ENCODE measurements around the gene DNAJC16.
"Not testable (repeated sequence)": the region's sequence is repeated elsewhere in the genome, so short reads cannot be mapped to it uniquely, and the experiment has no call there.

Gene DNAJC16

GRCh38 chr1:15592285-15592684 is 65.6 kb downstream of the DNAJC16 start:
- no peak for DNase-seq

GRCh38 chr1:15595809-15596617 is 69.4 kb downstream of the DNAJC16 start:
- no peak for DNase-seq

GRCh38 chr1:15598436-15598835 is 71.8 kb downstream of the DNAJC16 start:
- DNase-seq: no peak

- peak; percentile 79 to 83 for DNase-seq
These were observed 76.7 kb downstream of the DNAJC16 start for GRCh38 chr1:15603050-15603965.

- not testable (repeated sequence) for DNase-seq
These were observed 77.3 kb downstream of the DNAJC16 start for GRCh38 chr1:15603966-15604282.

- not testable (repeated sequence) for DNase-seq
These were observed 77.8 kb downstream of the DNAJC16 start for GRCh38 chr1:15604400-15604799.

- DNase-seq: no peak
These were observed 79.0 kb downstream of the DNAJC16 start for GRCh38 chr1:15605398-15606383.

- no peak for DNase-seq
These were observed 83.0 kb downstream of the DNAJC16 start for GRCh38 chr1:15609631-15610030.

GRCh38 chr1:15610167-15610566 is 83.5 kb downstream of the DNAJC16 start:
- no peak for DNase-seq

GRCh38 chr1:15616373-15617172 is 89.9 kb downstream of the DNAJC16 start:
- DNase-seq: no peak

GRCh38 chr1:15617173-15618076 is 90.8 kb downstream of the DNAJC16 start, which contains the start of gene DDI2:
DDI2 (plus strand) TSS chr1:15617458; CDS start chr1:15617671, 213 bp downstream.
- peak; percentile 76 to 94 for DNase-seq

GRCh38 chr1:15618077-15618654 is 91.5 kb downstream of the DNAJC16 start:
- peak in 1 of 2 experiments; percentile 34 for DNase-seq

- peak in 1 of 2 experiments; percentile 27 for DNase-seq
These were observed 92.2 kb downstream of the DNAJC16 start for GRCh38 chr1:15618655-15619525.

- peak in 1 of 2 experiments; percentile 73 for DNase-seq
These were observed 93.5 kb downstream of the DNAJC16 start for GRCh38 chr1:15620155-15620545.

- DNase-seq: no peak
These were observed 94.4 kb downstream of the DNAJC16 start for GRCh38 chr1:15620902-15621682.

- DNase-seq: no peak
These were observed 95.3 kb downstream of the DNAJC16 start for GRCh38 chr1:15621975-15622374.

GRCh38 chr1:15622712-15623373 is 96.2 kb downstream of the DNAJC16 start:
- DNase-seq: no peak

- DNase-seq: no peak
These were observed 96.8 kb downstream of the DNAJC16 start for GRCh38 chr1:15623435-15623834.
